GM21447 (cell line): ENCODE results near the gene ZSWIM9.
"Not testable (repeated sequence)": the region's sequence is repeated elsewhere in the genome, so short reads cannot be mapped to it uniquely, and the experiment has no call there.

Source experiments
- ATAC-seq: cut with Tn5 transposase; IDR thresholded peaks from one replicate; pipeline ENCODE4 v1.9.1; 2021; ENCODE audit not compliant: unreplicated experiment

ZSWIM9 gene

GRCh38 chr19:48213959-48214358 lies 43.5 kb downstream of the ZSWIM9 start:
- no peak for ATAC-seq

- ATAC-seq, result no peak
Measured at GRCh38 chr19:48216933-48217332, 46.5 kb downstream of the ZSWIM9 start.

GRCh38 chr19:48218997-48219396 lies 48.5 kb downstream of the ZSWIM9 start:
- no peak for ATAC-seq

GRCh38 chr19:48220784-48221183 lies 50.3 kb downstream of the ZSWIM9 start:
- ATAC-seq, result not testable (repeated sequence)

GRCh38 chr19:48221628-48222027 lies 51.1 kb downstream of the ZSWIM9 start:
- no peak for ATAC-seq

- no peak for ATAC-seq
Measured at GRCh38 chr19:48230555-48231129, 60.2 kb downstream of the ZSWIM9 start.

- no peak for ATAC-seq
Measured at GRCh38 chr19:48237057-48237456, 66.6 kb downstream of the ZSWIM9 start.

- ATAC-seq, result no peak
Measured at GRCh38 chr19:48239120-48239519, 68.6 kb downstream of the ZSWIM9 start.

GRCh38 chr19:48239582-48240141 lies 69.2 kb downstream of the ZSWIM9 start:
- ATAC-seq, result no peak

GRCh38 chr19:48241771-48242170 lies 71.3 kb downstream of the ZSWIM9 start:
- ATAC-seq, result not testable (repeated sequence)

- ATAC-seq, result no peak
Measured at GRCh38 chr19:48244281-48244680, 73.8 kb downstream of the ZSWIM9 start.

- ATAC-seq, result no peak
Measured at GRCh38 chr19:48246101-48246500, 75.6 kb downstream of the ZSWIM9 start.

- no peak for ATAC-seq
Measured at GRCh38 chr19:48247212-48247611, 76.7 kb downstream of the ZSWIM9 start.
